Stimulated activated memory B cell treated with anti-CD40 and anti-IgM and Interleukin-4, amounts not matched to agents 10 μg/mL and 1 μg/mL and 100 μg/mL, for 72 hours (primary cell): ENCODE results near the gene AOAH.

Experiments used
- ATAC-seq: fragments of 150-1000 bp; cut with Tn5 transposase; 2 replicates; pipeline ENCODE4 v1.10.0; 2021
- H3K27ac Mint-ChIP-seq: one replicate; pipeline ENCODE4 v1.8.0; 2022; ENCODE audit warnings: mild to moderate bottlenecking, mixed read lengths
- H3K27me3 Mint-ChIP-seq: one replicate; pipeline ENCODE4 v1.8.0; 2022; ENCODE audit warnings: mixed read lengths
- H3K36me3 Mint-ChIP-seq: one replicate; pipeline ENCODE4 v1.8.0; 2022; ENCODE audit warnings: mixed read lengths
- H3K4me1 Mint-ChIP-seq: one replicate; pipeline ENCODE4 v1.8.0; 2022; ENCODE audit warnings: mixed read lengths
- H3K4me3 Mint-ChIP-seq: one replicate; pipeline ENCODE4 v1.8.0; 2022; ENCODE audit warnings: mild to moderate bottlenecking, moderate library complexity, mixed read lengths
- H3K9me3 Mint-ChIP-seq: one replicate; pipeline ENCODE4 v1.8.0; 2022; ENCODE audit warnings: mixed read lengths

Gene AOAH

DNA sequence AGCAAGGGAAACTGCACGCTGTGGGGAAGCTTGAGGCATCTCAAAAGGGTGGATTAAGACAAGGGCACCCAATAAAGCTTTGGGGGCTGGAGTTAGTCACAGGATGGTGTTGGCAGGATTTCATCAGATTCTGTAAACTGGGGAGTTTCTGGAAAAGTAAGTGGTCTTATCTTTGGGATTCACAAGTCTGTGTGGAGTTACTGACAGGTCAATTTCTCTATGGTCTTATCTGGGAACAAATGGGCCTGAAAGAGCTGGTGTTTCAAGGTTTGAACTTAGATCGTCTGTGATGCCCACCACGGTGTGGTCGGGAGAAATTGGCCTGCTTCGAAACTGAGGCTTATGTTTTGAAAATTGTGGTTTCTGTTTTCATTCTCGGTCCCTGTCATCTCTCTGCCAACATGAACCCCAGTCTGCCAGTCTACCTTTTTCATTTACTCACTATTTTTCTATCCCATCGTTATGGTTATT is 23.8 kb upstream of the AOAH start:
- H3K27ac Mint-ChIP-seq: no peak overlapping the region
- peak; percentile 60 for ATAC-seq

DNA sequence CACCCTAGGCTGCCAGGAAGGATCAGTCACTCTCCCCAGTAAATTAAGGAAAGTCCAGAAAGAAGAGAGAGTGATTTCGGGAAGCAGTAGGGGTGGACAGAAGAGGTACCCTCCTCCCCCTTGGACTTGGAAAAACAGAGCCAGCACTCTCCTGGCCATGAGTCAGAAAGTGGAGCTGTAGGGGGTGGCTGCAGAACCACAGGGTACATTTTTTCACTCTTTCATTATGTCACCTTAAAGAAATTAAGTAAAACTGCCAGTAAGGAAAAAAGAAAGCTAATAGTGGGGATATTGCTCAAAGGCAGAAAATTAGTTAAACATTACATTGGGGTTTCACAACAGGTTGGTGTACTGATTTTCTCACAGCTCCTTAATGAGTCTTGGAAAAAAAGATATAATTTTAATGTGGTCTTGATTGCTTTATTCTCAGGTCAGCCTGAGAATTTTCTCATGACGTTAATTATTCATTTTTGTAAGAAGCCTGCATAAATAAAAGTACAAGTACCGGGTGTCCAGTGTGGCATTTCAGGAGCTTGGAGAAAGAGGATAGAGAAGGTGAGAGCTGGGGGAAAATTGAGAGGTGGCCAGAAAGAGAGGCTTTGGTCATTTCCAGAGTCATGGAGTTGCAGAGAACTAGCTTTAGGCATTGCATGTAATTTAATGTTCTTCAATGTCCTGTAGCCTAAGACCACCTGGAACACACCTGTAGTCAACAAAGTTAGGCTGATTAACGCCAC is 23.2 kb upstream of the AOAH start:
- H3K27me3 Mint-ChIP-seq: peaks cover 22% of the 10 kb centered on the region
- H3K27ac Mint-ChIP-seq: no peak overlapping the region
- no peak for ATAC-seq
- peaks cover 43% of the 10 kb centered on the region for H3K4me1 Mint-ChIP-seq
- H3K9me3 Mint-ChIP-seq: no peaks in the 10 kb centered on the region
- no peak overlapping the region for H3K4me3 Mint-ChIP-seq
- no peaks in the 10 kb centered on the region for H3K36me3 Mint-ChIP-seq

More for the DNA sequence above, 23.8 kb upstream of the AOAH start:
- H3K4me3 Mint-ChIP-seq: no peak overlapping the region
- H3K36me3 Mint-ChIP-seq: no peaks in the 10 kb centered on the region
- H3K9me3 Mint-ChIP-seq: no peaks in the 10 kb centered on the region
- peaks cover 37% of the 10 kb centered on the region for H3K4me1 Mint-ChIP-seq
- peaks cover 22% of the 10 kb centered on the region for H3K27me3 Mint-ChIP-seq

DNA sequence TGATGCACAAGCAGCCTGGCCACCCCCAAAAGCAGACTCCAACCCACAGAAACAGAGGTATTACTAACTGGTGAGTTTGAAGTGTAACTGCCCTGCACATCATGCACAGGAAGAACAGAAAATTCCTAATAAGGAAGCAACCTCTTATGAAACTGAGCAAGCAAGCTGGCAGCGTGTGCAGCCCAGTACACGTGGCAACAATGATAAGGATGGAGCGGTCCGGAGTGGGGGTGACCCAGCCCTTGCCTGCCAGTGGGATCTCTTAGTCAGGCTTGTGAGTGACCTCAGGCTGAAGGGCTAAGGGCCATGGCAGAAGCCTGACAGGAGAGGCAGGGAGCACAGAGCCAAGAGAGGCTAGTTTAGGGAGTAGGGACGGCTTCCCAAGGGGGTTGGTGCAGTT is 22.1 kb upstream of the AOAH start:
- Mint-ChIP-seq H3K27me3 (peaks cover 22% of the 10 kb centered on the region), H3K9me3 (no peaks in the 10 kb centered on the region), H3K36me3 (no peaks in the 10 kb centered on the region), H3K4me3 (no peak overlapping the region), H3K4me1 (peaks cover 47% of the 10 kb centered on the region), H3K27ac (no peak overlapping the region)
- ATAC-seq: no peak

DNA sequence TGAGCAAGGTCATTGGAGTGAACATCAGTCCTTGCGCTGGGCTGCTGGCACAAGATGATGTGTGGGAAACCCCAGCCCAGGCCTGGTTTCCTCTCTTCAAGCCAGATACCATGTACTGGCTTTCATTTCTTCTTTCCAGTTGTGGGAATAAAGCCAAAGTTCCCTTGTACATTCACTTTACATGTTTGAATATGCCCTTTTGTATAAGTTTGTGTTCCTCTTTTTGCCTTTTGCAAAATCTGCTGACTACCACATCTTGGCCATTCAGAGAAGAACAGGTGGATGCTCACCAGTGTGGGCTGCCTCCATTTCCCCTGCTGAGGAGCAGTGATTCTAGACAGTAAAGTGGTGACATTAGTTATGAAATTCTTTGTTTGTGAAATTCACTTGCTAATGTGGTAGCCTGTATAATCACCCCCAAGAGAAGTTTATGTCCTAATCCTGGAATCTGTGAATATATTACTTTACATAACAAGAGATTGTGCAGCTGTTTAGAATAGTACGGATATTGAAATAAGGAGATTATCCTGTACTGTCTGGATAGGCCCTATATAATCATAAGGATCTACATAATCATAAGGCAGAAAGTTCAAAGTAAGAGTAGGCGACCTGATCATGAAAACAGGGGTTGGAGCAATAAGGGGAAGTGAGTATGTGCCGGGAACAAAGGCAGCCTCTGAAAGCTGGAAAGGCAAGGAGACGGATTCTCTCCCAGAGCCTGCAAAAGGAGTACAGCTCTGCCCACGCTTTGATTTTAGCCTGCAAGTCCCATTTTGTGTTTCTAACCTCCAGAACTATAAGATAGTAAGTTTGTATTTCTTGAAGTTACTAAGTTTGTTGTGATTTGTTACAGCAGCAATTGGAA is 18.8 kb upstream of the AOAH start:
- peaks cover 32% of the 10 kb centered on the region for H3K4me1 Mint-ChIP-seq
- no peaks in the 10 kb centered on the region for H3K36me3 Mint-ChIP-seq
- ATAC-seq: peak; percentile 93
- peaks cover 22% of the 10 kb centered on the region for H3K27me3 Mint-ChIP-seq
- no peaks in the 10 kb centered on the region for H3K9me3 Mint-ChIP-seq
- H3K4me3 Mint-ChIP-seq: no peak overlapping the region
- no peak overlapping the region for H3K27ac Mint-ChIP-seq

GRCh38 chr7:36741866-36742265 is 17.6 kb upstream of the AOAH start:
- no peak for ATAC-seq
- Mint-ChIP-seq H3K9me3 (no peaks in the 10 kb centered on the region), H3K4me1 (peaks cover 27% of the 10 kb centered on the region), H3K36me3 (no peaks in the 10 kb centered on the region), H3K4me3 (no peak overlapping the region), H3K27me3 (peaks cover 10% of the 10 kb centered on the region), H3K27ac (no peak overlapping the region)

GRCh38 chr7:36739351-36739750 is 15.1 kb upstream of the AOAH start:
- ATAC-seq: no peak
- Mint-ChIP-seq H3K27ac (no peak overlapping the region), H3K4me3 (no peak overlapping the region), H3K27me3 (no peaks in the 10 kb centered on the region), H3K36me3 (no peaks in the 10 kb centered on the region), H3K9me3 (no peaks in the 10 kb centered on the region), H3K4me1 (peaks cover 34% of the 10 kb centered on the region)

DNA sequence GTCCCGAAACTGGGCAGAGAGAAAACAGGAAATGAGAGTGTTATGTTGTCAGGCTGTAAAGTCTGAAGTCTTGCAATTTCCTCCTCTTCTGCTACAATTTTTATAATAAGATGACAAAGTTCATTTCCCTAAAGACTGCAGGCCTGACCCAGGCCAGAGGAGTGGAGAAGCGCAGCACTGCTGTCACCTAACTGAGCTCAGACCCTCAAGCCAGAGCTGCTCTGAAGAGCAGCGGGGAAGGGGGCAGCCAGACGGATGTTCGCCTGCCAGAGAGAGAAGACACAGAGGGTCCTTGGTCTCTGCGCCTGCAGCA is 12.6 kb upstream of the AOAH start:
- H3K9me3 Mint-ChIP-seq: peaks cover 3% of the 10 kb centered on the region
- H3K4me3 Mint-ChIP-seq: no peak overlapping the region
- peaks cover 21% of the 10 kb centered on the region for H3K4me1 Mint-ChIP-seq
- H3K27me3 Mint-ChIP-seq: no peaks in the 10 kb centered on the region
- H3K27ac Mint-ChIP-seq: peak overlapping the region; percentile 30
- peak; percentile 92 for ATAC-seq
- H3K36me3 Mint-ChIP-seq: no peaks in the 10 kb centered on the region

DNA sequence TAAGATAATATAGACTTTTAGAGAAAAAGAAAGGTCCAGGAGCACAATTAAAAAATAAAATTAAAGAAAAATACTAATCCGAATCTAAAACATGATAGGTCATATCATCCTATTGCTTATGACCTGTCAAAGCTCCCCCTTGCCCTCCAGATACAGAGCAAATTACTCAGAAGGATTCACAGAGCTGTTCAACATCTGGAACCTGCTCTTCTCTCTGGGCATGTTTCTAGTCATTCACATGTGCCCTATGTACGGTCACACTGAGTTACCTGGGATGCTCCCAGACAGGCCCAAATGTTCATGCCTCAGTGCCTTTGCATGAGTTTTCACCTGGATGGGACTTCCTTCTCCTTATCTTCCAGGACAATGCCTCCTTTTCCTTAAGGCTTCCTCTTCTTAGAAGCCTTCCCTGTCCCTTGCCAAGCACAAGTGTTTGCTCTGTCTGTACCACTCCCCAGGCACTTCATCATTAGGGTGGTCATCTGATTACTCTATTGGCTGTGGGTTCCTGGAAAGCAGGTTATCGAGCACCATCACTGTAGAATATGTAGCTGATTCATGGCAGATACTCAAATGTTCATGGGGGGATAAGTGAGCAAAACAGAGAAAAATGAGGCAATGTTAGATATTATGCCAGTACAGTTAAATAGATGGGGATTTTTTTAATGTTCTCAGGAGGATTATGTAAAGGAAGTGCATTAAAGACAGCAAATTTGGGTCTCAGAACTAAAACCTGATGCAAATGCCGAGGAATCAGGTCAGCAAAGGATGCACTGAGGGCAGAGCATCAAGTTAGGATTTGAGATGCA is 12.0 kb upstream of the AOAH start:
- H3K27ac Mint-ChIP-seq: peak overlapping the region; percentile 30
- ATAC-seq: peak; percentile 52
- H3K4me1 Mint-ChIP-seq: peaks cover 21% of the 10 kb centered on the region
- peaks cover 5% of the 10 kb centered on the region for H3K9me3 Mint-ChIP-seq
- no peaks in the 10 kb centered on the region for H3K27me3 Mint-ChIP-seq
- H3K36me3 Mint-ChIP-seq: no peaks in the 10 kb centered on the region
- H3K4me3 Mint-ChIP-seq: no peak overlapping the region

- Mint-ChIP-seq H3K27ac (no peak overlapping the region), H3K4me1 (peaks cover 21% of the 10 kb centered on the region), H3K36me3 (no peaks in the 10 kb centered on the region), H3K4me3 (no peak overlapping the region), H3K9me3 (peaks cover 6% of the 10 kb centered on the region), H3K27me3 (no peaks in the 10 kb centered on the region)
- ATAC-seq: no peak
These were observed 10.9 kb upstream of the AOAH start for GRCh38 chr7:36735172-36735571.

- Mint-ChIP-seq H3K36me3 (no peaks in the 10 kb centered on the region), H3K4me3 (no peak overlapping the region), H3K9me3 (peaks cover 7% of the 10 kb centered on the region), H3K27ac (no peak overlapping the region), H3K4me1 (peaks cover 21% of the 10 kb centered on the region), H3K27me3 (no peaks in the 10 kb centered on the region)
- ATAC-seq: no peak
These were observed 10.4 kb upstream of the AOAH start for GRCh38 chr7:36734731-36735130.

- ATAC-seq: no peak
These were observed 9.1 kb upstream of the AOAH start for GRCh38 chr7:36733411-36733810.

DNA sequence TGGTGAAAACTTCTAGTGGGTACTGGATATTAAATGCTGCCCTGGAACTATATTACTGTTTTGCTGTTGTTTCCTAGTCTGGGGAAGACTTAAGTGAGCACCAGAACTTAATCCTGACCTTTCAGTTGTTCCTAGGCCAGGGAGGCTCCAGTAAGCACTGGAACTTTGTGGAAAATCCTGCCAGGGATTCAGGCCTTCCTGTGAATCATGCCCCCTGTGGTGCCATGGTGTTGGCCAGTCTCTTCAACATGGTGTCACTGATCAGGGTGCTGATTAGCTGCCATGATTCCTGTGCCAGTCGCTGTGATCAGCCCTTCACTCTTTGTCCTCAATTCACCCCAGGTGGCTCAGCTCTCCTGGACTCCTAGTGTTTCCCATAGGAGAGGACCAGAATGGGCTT is 8.5 kb upstream of the AOAH start:
- Mint-ChIP-seq H3K4me3 (no peak overlapping the region), H3K27ac (no peak overlapping the region), H3K9me3 (peaks cover 7% of the 10 kb centered on the region), H3K4me1 (peaks cover 21% of the 10 kb centered on the region), H3K27me3 (no peaks in the 10 kb centered on the region), H3K36me3 (no peaks in the 10 kb centered on the region)
- no peak for ATAC-seq

More at GRCh38 chr7:36733411-36733810, 9.1 kb upstream of the AOAH start:
- Mint-ChIP-seq H3K36me3 (no peaks in the 10 kb centered on the region), H3K27ac (no peak overlapping the region), H3K9me3 (peaks cover 7% of the 10 kb centered on the region), H3K4me1 (peaks cover 21% of the 10 kb centered on the region), H3K27me3 (no peaks in the 10 kb centered on the region), H3K4me3 (no peak overlapping the region)

DNA sequence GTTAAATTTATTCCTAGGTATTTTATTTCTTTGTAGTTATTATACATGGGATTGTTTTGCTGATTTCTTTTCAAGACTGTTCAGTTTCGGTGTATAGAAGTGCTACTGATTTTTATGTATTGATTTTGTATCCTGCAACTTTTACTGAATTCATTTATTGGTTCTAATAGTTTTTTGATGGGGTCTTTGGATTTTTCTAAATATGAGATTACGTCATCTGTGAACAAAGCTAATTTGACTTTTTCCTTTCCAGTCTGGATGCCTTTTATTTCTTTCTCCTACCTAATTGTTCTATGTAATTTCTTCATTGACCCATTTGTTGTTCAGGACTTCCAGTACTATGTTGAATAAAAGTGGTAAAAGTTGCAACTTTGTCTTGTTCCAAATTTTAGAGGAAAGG is 5.8 kb upstream of the AOAH start:
- Mint-ChIP-seq H3K27me3 (no peaks in the 10 kb centered on the region), H3K9me3 (peaks cover 7% of the 10 kb centered on the region), H3K4me3 (no peak overlapping the region), H3K27ac (no peak overlapping the region), H3K36me3 (no peaks in the 10 kb centered on the region), H3K4me1 (peaks cover under 1% of the 10 kb centered on the region)
- ATAC-seq: no peak

GRCh38 chr7:36728143-36728542 is 3.8 kb upstream of the AOAH start:
- H3K4me1 Mint-ChIP-seq: peaks cover 11% of the 10 kb centered on the region

GRCh38 chr7:36726806-36727503 is 2.7 kb upstream of the AOAH start:
- H3K9me3 Mint-ChIP-seq: peaks cover 5% of the 10 kb centered on the region
- H3K4me3 Mint-ChIP-seq: no peak overlapping the region
- H3K36me3 Mint-ChIP-seq: no peaks in the 10 kb centered on the region
- H3K27ac Mint-ChIP-seq: peak overlapping the region; percentile 36
- H3K27me3 Mint-ChIP-seq: no peaks in the 10 kb centered on the region
- ATAC-seq: no peak
- H3K4me1 Mint-ChIP-seq: peaks cover 11% of the 10 kb centered on the region

More at GRCh38 chr7:36728143-36728542, 3.8 kb upstream of the AOAH start:
- H3K27ac Mint-ChIP-seq: no peak overlapping the region
- H3K9me3 Mint-ChIP-seq: peaks cover 7% of the 10 kb centered on the region
- H3K36me3 Mint-ChIP-seq: no peaks in the 10 kb centered on the region
- no peak for ATAC-seq
- H3K27me3 Mint-ChIP-seq: no peaks in the 10 kb centered on the region
- H3K4me3 Mint-ChIP-seq: no peak overlapping the region
